Endodermal cell (in vitro differentiated cells): ENCODE data around the gene GPR148. TPM values are rescaled to one million over a fixed set of nuclear protein-coding genes. Genes with fewer than 3 reads are reported as not detected.

ENCODE experiments used
- DNase-seq: peaks from one replicate; pipeline ENCODE4 v3.0.0-alpha.2; 2017
- H3K27ac ChIP-seq: 2 replicates; pipeline ENCODE4 v1.5.1; 2013; ENCODE audit warnings: mild to moderate bottlenecking, low read depth, low read length, moderate library complexity
- H3K27me3 ChIP-seq: 2 replicates; pipeline ENCODE4 v1.6.1; 2013; ENCODE audit warnings: mild to moderate bottlenecking, low read length, moderate library complexity; ENCODE audit not compliant: insufficient read depth, control insufficient read depth, poor library complexity, severe bottlenecking
- H3K36me3 ChIP-seq: 2 replicates; pipeline ENCODE4 v1.7.0; 2013; ENCODE audit warnings: mild to moderate bottlenecking, low read length, moderate library complexity; ENCODE audit not compliant: control insufficient read depth, insufficient read depth
- H3K4me1 ChIP-seq: one replicate; pipeline ENCODE4 v1.7.0; 2013; ENCODE audit warnings: low read length; ENCODE audit not compliant: control insufficient read depth, insufficient read depth
- H3K4me3 ChIP-seq: 2 replicates; pipeline ENCODE4 v1.5.1; 2013; ENCODE audit warnings: mild to moderate bottlenecking, low read length, moderate library complexity
- H3K9ac ChIP-seq: 2 replicates; pipeline ENCODE4 v1.6.1; 2013; ENCODE audit warnings: mild to moderate bottlenecking, low read length, moderate library complexity; ENCODE audit not compliant: poor library complexity, severe bottlenecking; ENCODE audit errors: extremely low read depth
- H3K9me3 ChIP-seq: 2 replicates; pipeline ENCODE4 v1.6.1; 2013; ENCODE audit warnings: mild to moderate bottlenecking, low read length, moderate library complexity; ENCODE audit not compliant: control insufficient read depth
- H3K27ac Mint-ChIP-seq: 2 replicates; pipeline ENCODE4 v1.8.0; 2020; ENCODE audit warnings: mixed read lengths
- H3K27me3 Mint-ChIP-seq: 2 replicates; pipeline ENCODE4 v1.8.0; 2021; ENCODE audit warnings: mild to moderate bottlenecking, mixed read lengths; ENCODE audit not compliant: insufficient read depth
- H3K36me3 Mint-ChIP-seq: 2 replicates; pipeline ENCODE4 v1.8.0; 2020; ENCODE audit warnings: low read depth, mixed read lengths
- H3K4me1 Mint-ChIP-seq: 2 replicates; pipeline ENCODE4 v1.8.0; 2020; ENCODE audit warnings: mixed read lengths
- H3K4me3 Mint-ChIP-seq: 2 replicates; pipeline ENCODE4 v1.8.0; 2020; ENCODE audit warnings: mild to moderate bottlenecking, moderate library complexity, mixed read lengths
- H3K9me3 Mint-ChIP-seq: 2 replicates; pipeline ENCODE4 v1.8.0; 2020; ENCODE audit warnings: mild to moderate bottlenecking, mixed read lengths
- WGBS, 2 experiments: methylation state at CpG; one replicate each; pipeline versions ENCODE4 v1.1.5 to v1.1.7; 2013; ENCODE audit warnings: missing lambda C conversion rate in 2 of 2, mixed read lengths in 1 of 2; ENCODE audit not compliant: insufficient coverage in 1 of 2, insufficient read length in 1 of 2; 5-methylcytosine and 5-hydroxymethylcytosine counted together
- total RNA-seq, 2 donors: library from RNA; stranded (reverse); fragmentation: NEBNext Ultra II Directional in 1 of 2; extraction: Animal tissue kit (Norgen Biotek cat#: 25700) in 1 of 2; gene quantifications; 2 replicates in 1 of 2; 3 replicates in 1 of 2; pipeline ENCODE4 v1.2.1, GENCODE V29; 2021
- TF ChIP-seq, protein P1 (sequence below): fragments of 200-600 bp; sonication (generic); conservative IDR thresholded peaks from 2 replicates; pipeline ENCODE4 v1.5.0; 2021; ENCODE audit warnings: antibody characterized with exemption, mild to moderate bottlenecking

The GPR148 gene
- total RNA-seq, 2 donors from 2014 or later = not detected

DNA sequence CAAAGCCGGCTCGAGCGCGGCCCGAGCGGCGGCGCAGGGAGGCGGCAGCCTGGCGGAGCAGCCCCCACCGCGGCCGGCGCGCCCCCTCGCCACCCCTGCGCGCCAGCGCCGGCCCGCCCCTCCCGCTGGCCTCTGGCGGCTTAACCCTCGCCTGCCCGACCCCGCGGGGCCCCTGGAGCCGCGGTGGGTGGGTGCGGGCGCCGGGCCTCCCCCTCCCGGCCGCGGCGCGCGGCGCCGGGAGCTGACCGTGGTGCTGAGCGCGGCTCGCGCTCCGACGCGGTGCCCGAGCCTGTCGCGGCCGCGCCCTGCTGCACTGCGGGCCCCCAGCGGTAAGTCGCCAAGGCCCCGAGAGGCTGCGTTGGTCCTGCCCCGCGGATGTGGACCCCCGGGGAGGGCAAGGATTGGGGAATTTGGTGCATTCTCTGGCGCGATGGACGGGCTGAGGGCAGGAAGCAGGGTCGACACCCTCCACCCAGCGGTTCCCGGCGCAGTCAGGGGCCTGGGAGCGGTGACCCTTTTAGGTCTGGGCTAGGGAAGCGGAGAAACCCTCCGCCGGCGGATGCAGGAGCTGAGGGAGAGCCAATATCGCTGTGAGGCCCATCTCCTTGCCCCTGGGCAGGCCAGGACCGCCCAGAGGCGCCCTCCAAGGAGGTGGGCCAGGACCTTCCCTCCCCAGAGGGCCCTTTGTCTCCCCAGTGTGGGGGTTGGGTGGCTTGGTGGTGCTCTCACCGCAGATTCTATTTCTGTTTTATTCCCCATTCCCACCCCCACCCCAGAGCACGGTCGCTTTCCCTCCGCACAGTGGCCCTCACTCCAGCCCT, 27.4 kb downstream of the GPR148 start:
- Histone ChIP-seq H3K4me3 (peak overlapping the region; percentile 83), H3K9me3 (no peaks in the 10 kb centered on the region), H3K36me3 (no peaks in the 10 kb centered on the region), H3K27me3 (peaks cover 47% of the 10 kb centered on the region), H3K9ac (no peak overlapping the region), H3K27ac (no peak overlapping the region), H3K4me1 (no peaks in the 10 kb centered on the region)
- peaks cover 14% of the 10 kb centered on the region for H3K4me1 Mint-ChIP-seq
- peak; percentile 90 for DNase-seq
- H3K4me3 Mint-ChIP-seq = peak overlapping the region; percentile 82
- no peaks in the 10 kb centered on the region for H3K9me3 Mint-ChIP-seq
- peaks cover 48% of the 10 kb centered on the region for H3K27me3 Mint-ChIP-seq
- H3K36me3 Mint-ChIP-seq = no peaks in the 10 kb centered on the region
- no peak overlapping the region for H3K27ac Mint-ChIP-seq
- TF ChIP-seq, protein P1, sequence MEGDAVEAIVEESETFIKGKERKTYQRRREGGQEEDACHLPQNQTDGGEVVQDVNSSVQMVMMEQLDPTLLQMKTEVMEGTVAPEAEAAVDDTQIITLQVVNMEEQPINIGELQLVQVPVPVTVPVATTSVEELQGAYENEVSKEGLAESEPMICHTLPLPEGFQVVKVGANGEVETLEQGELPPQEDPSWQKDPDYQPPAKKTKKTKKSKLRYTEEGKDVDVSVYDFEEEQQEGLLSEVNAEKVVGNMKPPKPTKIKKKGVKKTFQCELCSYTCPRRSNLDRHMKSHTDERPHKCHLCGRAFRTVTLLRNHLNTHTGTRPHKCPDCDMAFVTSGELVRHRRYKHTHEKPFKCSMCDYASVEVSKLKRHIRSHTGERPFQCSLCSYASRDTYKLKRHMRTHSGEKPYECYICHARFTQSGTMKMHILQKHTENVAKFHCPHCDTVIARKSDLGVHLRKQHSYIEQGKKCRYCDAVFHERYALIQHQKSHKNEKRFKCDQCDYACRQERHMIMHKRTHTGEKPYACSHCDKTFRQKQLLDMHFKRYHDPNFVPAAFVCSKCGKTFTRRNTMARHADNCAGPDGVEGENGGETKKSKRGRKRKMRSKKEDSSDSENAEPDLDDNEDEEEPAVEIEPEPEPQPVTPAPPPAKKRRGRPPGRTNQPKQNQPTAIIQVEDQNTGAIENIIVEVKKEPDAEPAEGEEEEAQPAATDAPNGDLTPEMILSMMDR = no peak
- WGBS, 2 experiments = 1 to 3% methylated on average over 7 to 80 of the region's 80 CpGs

DNA sequence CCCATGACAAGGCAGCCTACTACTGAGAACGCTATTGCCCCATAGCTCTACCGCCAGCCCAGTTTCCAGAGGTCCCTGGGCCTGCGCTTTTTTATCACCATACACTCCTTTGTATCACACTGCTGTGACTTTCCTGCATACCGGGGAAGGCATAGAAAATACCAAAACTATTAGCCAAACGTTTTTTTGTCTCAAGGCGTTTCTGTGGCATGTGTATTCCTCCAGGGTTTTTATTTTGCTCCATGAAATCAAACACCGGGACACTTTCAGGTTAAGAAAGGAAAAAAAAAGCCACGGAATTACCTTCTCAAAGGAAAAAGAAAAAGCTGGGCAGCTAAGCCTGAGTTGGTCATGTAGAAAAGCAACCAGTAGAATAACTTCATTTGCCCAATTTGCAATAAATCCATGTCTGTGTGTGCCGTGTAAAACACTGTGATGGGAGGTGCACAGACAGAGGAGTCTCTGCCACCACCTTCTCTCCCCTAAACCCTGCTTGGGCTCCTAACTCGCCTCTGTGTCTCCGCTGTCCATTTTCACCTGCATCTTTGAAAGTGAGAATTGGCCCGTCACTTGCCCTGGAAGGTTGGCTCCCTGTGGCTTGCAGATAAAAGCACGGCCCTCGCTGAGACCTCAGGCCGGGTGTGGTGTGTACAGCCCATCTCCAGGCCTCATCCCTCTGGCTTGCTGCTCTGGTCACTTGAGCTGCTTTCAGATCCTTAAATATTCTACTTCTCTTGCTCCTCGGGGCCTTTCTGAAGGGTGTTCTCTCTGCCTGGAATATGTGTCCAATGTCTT, 28.2 kb downstream of the GPR148 start:
- Mint-ChIP-seq H3K9me3 (no peaks in the 10 kb centered on the region), H3K36me3 (no peaks in the 10 kb centered on the region), H3K4me3 (peak overlapping the region; percentile 82), H3K4me1 (peaks cover 14% of the 10 kb centered on the region), H3K27ac (no peak overlapping the region), H3K27me3 (peaks cover 50% of the 10 kb centered on the region)
- no peaks in the 10 kb centered on the region for H3K9me3 ChIP-seq
- peaks cover 47% of the 10 kb centered on the region for H3K27me3 ChIP-seq
- H3K36me3 ChIP-seq = no peaks in the 10 kb centered on the region
- H3K4me3 ChIP-seq = peak overlapping the region; percentile 74
- no peak overlapping the region for H3K9ac ChIP-seq
- TF ChIP-seq, protein P1 = no peak
- 49 to 57% methylated on average over 11 to 16 of the region's 16 CpGs for WGBS, 2 experiments
- H3K4me1 ChIP-seq = no peaks in the 10 kb centered on the region
- DNase-seq = no peak
- no peak overlapping the region for H3K27ac ChIP-seq

DNA sequence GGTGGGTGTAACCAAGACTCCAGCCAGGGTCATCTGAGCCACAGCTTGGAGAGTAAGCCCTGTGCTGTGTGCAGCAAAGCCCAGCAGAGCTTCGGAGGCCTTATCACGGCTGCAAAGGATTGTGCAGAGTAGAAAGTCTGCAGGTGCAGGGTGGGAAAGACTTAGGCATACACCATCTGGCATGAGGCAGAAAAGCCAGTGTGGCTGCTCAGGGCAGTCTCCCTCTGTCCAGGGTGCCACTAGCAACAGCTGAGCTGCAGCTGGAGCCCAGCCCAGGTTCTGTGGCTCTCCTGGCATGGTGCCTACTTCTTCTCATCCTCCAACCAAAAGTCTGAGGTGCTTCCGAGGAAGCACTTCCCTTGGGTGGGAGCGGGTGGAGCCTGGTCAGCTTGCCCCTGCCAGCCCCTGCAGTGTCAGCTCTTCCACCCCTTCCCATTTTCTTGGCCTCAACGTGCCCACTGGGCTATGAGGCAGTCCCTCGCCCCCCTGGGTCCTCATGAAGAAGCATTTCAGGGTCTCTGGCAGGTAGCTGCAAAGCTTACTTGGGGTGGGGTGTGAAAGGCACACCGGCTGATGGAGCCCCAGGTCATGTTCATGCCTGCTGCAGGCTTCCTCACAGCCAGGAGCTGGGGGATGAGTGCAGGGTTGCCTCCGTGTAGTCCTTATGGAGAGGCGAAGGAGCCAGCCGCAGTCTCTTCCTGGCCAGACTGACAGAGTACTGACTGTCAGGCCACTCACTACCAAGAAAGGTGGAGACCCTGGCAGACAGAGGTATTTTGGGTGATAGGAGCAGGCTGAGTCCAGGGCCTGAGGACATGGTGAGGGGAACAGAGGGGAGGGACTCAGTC, 31.3 kb downstream of the GPR148 start:
- Mint-ChIP-seq H3K27me3 (peaks cover 40% of the 10 kb centered on the region), H3K36me3 (no peaks in the 10 kb centered on the region), H3K27ac (no peak overlapping the region), H3K9me3 (no peaks in the 10 kb centered on the region), H3K4me1 (peaks cover 9% of the 10 kb centered on the region), H3K4me3 (no peak overlapping the region)
- no peak overlapping the region for H3K4me3 ChIP-seq
- no peak for DNase-seq
- no peaks in the 10 kb centered on the region for H3K9me3 ChIP-seq
- H3K9ac ChIP-seq = no peak overlapping the region
- H3K4me1 ChIP-seq = no peaks in the 10 kb centered on the region
- peaks cover 35% of the 10 kb centered on the region for H3K27me3 ChIP-seq
- 84 to 88% methylated on average over 7 to 10 of the region's 10 CpGs for WGBS, 2 experiments
- H3K27ac ChIP-seq = no peak overlapping the region
- H3K36me3 ChIP-seq = no peaks in the 10 kb centered on the region
- TF ChIP-seq, protein P1 = no peak
